Renal cortex interstitium (tissue), 15 donors: ENCODE data around the gene NXNL2. TPM values are rescaled to one million over a fixed set of nuclear protein-coding genes. Genes with fewer than 3 reads are reported as not detected.

ENCODE experiments used
- DNase-seq, 11 donors: peaks; one replicate each; pipeline ENCODE4 v3.0.0-alpha.2; 2013; ENCODE audit warnings: low read depth in 9 of 11, low spot score in 4 of 11; ENCODE audit errors: extremely low read depth in 1 of 11
- long read RNA-seq, 16 experiments: transcript quantifications; one replicate each; lab custom pipeline, GENCODE V29; 2026
- polyA plus RNA-seq, 3 donors: library from polyadenylated mRNA; unstranded; fragments of 120-200 nt; gene quantifications; one replicate each; pipeline ENCODE4 v1.2.1, GENCODE V29; 2013; ENCODE audit not compliant: insufficient read length in 3 of 3

NXNL2 gene
- polyA plus RNA-seq = 1 to 10 TPM; 2.0 to 4.0 (median 2.2) TPM
- long read RNA-seq, donor 1 = 0 reads
- long read RNA-seq, donor 2 = 0 reads
- long read RNA-seq, donor 3, partial matches to known transcripts = 0 of 1 reads
- long read RNA-seq, donor 3, other reads (novel, unspliced or antisense) = 0 of 1 reads
- long read RNA-seq, donor 4 = 0 reads
- long read RNA-seq, donor 5 = 0 reads
- long read RNA-seq, donor 6, partial matches to known transcripts = 0 of 1 reads
- long read RNA-seq, donor 6, other reads (novel, unspliced or antisense) = 0 of 1 reads
- long read RNA-seq, donor 7 = 0 reads
- long read RNA-seq, donor 8 = 0 reads
- long read RNA-seq, donor 9 = 0 reads
- long read RNA-seq, donor 10, partial matches to known transcripts = 0 of 1 reads
- long read RNA-seq, donor 10, other reads (novel, unspliced or antisense) = 0 of 1 reads
- long read RNA-seq, donor 11, partial matches to known transcripts = 0 of 1 reads
- long read RNA-seq, donor 11, other reads (novel, unspliced or antisense) = 0 of 1 reads
- long read RNA-seq, donor 12 = 0 reads
- long read RNA-seq, donor 13 = 0 reads
- long read RNA-seq, donor 14 = 0 reads
- long read RNA-seq, donor 15, partial matches to known transcripts = 0 of 1 reads
- long read RNA-seq, donor 15, other reads (novel, unspliced or antisense) = 0 of 1 reads
- long read RNA-seq, donor 16, partial matches to known transcripts = 0 of 1 reads
- long read RNA-seq, donor 16, other reads (novel, unspliced or antisense) = 0 of 1 reads

DNA sequence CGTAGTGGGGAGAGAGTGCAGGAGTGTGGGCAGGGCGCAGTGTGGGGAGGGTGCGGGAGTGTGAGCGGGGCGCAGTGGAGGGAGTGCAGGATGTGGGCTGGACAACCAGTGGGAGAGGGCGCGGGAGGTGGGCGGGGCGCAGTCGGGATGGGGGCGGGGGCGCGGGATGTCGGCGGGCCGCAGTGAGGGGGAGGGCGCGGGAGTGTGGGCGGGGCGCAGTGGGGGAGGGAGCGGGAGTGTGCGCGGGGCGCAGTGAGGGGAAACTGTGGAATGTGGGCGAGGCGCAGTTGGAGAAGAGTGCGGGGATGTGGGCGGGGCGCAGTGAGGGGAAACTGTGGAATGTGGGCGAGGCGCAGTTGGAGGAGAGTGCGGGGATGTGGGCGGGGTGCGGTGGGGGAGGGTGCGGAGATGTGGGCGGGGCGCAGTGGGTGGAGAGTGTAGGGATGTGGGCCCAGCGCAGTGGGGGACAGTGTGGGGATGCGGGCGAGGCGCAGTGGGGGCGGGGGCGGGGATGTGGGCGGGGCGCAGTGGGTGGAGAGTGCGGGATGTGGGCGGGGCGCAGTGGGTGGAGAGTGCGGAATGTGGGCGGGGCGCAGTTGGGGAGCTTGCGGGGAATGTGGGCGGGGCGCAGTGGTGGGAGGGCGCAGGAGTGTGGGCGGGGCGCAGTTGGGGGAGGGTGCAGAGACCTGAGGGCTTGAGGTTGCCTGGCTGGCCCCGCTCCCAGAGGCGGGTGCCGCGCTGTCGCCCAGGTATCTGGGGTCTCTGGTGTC, at the start of gene NXNL2:
Gene NXNL2, plus strand, starts transcription at position 723 of the 770 bp plus-strand sequence. CDS start 257 bp downstream, outside the sequence.
- peak in 5 of 11 donors; percentile 29 to 71 (median 54) for DNase-seq

DNA sequence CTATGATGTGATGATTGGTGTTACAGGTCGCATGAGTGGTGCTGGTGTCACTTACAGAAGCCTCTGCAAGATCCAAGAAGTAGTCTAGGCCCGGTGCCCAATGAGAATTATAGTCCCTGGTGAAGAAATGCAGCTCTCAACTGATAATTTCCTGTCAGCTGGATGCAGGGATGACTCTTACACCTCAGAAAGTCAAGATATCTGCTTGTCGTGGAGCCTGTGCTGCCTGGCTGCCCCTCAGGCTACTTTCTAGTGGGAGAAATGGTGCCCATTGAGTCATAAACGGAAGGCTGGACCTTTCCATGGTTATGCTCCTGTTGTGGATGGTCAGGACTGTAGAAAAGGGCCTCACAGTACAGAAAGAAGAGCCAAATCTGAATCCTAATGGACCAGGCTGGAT, 46.8 kb upstream of the NXNL2 start:
- DNase-seq = no peak

DNA sequence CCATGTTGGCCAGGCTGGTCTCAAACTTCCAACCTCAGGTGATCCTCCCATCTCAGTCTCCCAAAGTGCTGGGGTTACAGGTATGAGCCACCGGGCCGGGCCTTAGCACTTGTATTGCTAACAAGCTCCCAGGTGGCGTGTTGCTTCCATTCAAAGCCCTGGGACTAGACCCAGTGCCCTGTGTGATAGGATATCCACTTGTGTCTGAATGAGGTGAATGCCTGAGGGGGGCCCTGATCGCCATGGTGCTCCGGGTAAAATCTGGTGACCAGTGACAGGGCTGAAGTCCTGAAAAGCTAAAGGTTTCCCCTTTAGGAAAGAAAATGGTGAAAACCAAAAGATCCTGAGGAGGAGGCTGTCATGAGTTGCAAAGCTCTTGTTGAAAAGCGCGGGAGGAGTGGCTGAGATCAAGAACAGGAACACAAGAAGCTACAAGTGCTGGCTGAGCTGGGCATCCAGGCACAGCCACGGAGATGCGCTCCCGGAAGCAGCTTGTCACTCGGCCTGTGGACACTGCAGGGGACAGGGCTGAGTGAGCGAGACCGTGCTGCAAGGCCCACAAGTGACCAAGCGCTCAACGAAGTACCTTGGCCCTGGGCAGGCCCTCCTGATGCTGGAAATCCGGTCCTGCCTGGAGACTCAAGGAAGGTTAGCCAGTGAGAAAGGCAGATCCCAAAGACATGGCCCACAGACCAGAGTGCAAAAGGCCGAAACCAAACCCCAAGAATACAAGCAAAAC, 39.8 kb upstream of the NXNL2 start:
- no peak for DNase-seq

DNA sequence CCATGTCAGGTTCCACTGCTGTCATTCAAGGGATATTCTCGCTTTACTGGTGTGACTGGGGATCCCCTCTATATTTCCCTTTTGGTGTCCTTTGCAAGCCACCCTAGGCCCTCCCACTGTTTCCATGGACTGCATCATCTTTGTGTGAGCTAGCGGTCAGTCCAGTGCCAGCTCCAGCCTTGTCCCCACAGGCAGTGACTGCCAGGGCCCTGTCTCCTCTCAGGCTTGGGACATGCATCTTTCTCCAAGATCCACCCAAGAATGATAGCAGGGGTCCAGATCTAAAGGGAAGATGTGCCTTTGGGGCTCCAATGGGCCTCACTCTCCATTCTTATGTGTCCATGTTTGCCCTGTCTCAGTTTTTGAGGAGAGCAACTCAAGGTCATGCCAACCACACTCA, 37.8 kb upstream of the NXNL2 start:
- DNase-seq = no peak

DNA sequence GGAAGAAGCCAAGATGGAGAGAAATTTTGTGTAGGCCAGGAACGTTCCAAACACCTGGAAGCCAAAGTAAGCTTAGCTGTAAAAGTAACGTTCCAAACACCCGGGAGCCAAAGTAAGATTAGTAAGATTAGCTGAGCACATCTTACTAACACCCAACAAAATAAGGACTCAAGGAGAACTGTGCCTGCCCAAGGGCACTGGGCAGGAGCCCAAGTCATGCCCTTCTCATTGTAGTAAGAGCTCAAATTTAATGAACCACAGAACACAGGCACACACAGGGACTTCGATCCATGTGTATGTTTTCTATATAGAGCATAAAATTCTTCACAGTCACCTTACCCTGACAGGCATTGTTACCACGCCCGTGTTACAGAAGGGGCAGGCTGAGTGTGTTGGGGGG, 36.1 kb upstream of the NXNL2 start:
- no peak for DNase-seq

DNA sequence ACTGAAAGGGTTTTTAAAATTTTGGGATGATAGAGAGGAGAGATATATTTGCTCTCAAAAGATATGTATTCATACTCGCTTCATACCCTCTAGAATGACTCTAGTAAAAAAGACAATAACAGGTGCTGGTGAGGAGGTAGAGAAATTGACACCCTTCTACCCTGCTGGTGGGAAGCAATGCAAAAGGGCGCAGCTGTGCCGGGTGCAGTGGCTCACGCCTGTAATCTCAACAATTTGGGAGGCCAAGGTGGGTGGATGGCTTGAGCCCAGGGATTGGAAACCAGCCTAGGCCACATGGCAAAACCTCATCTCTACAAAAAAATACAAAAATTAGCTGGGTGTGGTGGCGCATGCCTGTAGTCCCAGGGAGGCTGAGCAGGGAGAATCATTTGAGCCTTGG, 33.9 kb upstream of the NXNL2 start:
- DNase-seq = no peak

DNA sequence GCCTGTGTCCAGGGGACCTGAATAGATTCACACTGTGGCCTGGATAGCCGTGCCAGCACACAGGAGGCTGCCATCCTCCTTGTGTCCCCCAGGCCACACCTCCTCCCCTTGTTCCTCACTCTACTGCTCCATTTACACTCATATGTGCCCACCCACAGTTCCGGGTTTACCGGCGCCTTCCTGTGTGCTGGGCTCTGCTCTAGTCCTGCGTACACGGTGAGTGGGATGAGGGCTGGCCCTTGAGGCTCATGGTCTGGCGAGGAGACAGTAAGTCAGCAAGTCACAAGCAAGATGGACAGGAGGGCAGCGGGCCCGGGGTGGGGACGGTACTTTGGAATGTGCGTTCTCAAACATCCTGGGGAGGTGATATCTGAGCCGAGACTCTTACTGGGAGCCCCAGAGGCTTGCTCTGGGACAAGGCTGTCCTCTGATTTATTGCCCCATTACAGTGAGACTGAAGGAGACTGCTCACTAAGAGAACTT, 32.4 kb upstream of the NXNL2 start:
- peak in 6 of 11 donors; percentile 16 to 42 (median 25) for DNase-seq

DNA sequence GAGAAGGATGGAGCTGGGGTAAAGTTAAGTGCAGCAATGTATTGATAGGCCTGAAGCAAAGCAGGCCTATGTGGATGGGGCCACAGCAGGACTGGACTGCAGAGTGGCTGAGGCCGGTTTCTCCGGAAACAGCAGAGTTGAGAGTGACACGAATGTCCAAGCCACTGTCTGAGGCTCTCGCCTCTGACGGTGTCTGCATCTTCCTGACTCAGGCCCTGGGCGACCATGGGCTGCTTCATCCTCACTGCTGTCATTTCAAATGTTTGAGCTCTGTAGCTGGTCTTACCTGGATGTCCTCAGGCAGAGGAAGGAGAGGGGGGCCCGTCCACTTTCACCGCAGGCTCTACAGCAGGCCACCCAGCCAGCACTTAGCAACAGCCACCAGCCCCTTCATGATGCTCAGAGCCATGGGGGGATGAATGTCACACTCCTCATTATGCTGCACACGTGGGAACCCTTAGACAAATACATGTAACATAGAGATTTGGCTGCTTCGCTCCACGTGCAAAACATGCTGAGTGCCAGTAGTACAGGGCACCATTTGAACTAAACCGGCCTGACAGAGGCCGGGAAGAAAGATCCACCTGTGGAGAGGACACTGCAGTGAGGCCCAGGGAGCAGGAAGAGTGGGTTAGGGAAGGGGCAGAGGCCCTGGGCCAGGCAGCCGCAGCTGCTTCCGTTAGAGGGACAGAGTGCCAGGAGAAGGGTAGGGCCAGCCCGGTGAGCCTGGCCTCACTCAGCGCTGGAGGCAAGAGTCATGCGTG, 31.7 kb upstream of the NXNL2 start:
- DNase-seq = no peak

DNA sequence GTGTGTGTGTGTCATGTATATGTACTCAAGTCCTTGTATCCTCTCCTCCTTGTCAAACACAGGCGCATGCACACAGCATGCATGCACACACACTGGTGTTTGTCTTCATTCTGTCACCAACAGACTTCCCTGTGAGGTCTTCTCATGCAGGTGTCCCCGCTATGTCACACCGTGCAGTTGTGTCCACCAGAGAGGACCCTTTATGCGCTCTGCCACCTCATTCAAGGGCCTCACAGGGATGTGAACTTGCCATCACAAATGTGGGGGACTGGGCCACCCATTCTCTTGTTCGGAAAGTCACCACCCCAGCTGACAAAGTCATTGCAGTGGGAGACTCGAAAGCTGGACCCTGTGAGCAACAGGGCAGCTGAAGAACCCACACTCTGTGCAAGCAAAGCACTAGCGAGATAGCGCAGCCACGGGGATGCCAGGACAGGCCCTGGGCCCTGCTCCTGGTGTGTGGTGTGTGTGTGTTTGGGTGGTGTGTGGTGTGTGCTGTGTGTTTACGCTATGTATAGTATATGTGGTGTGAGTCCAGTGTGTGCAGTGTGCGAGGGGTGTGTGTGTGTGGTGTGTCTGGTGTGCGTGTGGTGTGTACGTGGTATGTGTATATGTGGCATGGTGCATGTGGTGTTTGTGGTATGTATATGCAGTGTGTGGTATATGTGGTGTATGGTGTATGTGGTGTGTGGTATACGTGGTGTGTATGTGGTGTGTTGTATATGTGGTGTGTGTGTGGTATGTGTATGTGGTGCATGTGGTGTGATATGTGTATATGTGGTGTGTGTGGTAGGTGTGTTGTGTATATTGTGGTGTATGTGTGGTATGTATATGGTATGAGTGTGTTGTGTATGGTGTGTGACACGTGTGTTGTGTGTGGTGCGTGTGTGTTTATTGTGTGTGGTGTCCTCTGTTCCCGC, 30.9 kb upstream of the NXNL2 start:
- no peak for DNase-seq

DNA sequence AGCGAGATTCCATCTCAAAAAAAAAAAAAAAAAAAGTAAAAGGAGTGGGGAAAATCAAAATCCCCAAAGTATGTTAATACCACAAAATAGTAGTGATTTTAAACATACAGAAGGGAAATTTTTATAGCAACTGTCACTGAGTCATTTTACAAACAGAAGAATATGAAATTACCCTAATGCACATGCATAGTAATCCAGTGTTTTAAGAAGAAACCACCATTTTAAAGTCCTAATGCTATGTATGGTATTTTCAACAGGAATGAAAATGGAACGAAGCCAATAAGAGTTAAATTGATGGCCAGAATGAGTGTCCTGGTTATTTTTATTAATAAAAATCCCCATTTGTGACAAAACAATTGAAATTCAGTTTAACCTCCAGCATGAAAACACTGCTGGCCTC, 26.7 kb upstream of the NXNL2 start:
- no peak for DNase-seq

DNA sequence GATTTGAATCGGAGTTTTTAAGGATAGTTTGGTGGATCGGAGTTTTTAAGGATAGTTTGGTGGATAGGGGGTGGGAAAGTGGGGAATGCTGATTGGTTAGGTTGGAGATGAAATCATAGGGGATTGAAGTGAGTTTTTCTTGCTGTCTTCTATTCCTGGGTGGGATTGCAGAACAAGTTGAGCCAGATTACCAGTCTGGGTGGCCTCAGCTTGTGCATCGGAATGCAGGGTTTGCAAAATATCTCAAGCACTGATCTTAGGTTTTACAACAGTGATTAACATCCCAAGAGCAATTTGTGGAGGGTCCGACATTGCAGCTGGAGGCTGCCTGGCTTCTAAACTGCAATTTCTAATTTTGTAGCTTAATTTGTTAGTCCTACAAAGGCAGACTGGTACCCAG, 23.1 kb upstream of the NXNL2 start:
- no peak for DNase-seq

DNA sequence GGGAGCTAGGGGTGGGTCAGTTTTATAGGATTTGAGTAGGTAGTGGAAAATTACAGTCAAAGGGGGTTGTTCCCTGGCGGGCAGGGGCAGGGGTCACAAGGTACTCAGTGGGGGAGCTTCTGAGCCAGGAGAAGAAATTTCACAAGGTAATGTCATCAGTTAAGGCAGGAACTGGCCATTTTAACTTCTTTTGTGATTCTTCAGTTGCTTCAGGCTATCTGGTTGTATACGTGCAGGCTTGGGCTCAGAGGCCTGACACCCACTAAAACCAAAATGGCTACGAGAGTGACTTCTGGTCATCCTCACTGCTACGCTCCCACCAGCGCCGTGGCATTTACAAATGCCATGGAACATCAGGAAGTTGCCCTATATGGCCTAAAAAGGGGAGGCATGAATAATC, 20.7 kb upstream of the NXNL2 start:
- DNase-seq = no peak

DNA sequence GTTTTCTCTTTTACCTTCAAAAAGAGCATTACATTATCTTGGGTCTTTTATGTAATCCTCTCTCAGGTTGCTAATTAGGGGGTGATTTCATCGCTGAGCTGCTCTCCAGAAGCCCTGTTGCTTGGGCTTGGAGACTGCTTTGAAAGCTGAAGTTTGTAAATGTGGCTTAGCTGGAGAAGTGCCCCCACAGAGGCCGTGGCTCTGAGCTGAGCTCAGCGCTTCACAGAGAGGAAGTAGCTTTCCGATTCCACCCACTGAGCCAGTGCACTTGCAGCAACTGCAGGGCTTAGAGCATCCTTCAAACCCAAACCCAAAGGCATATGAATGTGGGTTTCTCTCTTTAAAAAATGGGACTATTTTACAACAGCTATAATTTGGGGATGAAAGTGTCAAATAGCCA, 13.7 kb upstream of the NXNL2 start:
- DNase-seq = no peak

DNA sequence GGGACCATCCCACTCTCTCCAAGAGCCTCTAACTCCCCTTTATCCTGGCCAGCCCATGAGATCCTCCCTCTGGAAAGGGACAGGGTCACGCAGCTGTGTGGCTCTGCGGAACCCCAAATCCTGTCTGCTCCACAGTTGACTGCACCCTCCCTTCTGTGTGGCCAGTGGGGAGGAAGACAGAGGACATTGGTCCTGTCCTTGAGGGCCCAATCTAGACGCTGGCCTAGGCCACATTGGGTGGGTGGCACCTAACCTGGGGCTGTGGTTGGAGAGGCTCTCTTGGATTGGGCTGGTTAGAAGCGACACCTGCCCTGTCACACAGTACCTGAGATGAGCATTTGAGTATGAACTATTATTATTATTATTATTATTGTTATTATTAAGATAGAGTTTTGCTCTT, 12.6 kb upstream of the NXNL2 start:
- DNase-seq = no peak

DNA sequence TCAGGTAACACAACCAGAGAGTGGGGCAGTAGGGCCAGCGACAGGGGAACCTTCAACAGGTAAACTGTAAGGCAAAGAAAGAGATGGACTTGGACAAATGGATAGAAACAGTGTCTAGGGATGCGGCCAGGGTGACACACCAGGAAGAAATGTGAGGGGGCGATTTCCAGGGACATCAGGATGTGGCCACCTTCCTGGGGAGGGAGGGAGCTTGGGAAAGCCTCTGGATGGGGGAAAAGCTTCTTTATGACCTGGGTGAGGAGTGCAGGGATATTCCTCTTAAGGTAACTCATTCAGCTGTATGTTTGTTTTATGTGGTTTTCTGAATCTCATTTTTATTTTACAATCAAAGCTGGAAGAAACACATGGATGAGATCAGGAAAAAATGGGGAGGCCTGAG, 11.9 kb upstream of the NXNL2 start:
- DNase-seq = no peak

DNA sequence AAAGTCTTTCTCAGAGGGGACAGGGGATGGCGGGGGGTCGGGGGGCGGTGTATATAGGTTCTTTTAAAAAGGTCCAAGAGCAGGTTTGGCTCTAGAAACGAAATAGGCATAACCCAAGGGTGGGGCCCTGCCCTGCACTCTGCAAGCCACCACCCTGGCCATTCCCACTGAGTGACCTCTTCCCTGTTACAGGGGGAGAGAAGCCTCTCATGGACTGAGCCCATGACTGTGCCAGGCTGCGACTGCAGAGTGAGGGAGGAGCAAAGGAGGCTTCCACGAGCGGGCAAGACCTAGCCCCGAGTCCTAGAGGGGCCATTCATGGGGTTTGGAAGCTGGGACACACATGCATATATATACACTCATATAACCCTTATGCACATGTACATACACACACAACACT, 10.1 kb upstream of the NXNL2 start:
- DNase-seq = no peak

DNA sequence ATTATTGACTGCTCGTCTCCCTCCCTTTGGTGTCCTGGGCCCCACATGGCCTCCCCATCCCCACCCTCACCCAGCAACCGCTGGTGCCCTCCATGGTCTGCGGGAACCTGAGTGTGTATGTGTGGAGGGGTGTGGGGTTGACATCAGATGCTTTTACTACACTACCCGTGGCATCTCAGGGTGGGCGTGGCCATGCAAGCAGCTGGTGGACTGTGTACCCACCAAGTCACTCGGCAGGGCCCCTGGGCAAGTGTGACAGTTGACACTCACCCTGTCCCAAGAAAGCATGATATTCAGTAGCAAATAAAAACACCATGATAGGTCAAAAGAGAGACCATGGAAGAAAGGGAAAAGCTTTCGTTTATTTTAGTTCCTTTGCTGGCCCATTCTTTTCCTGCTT, 7.4 kb upstream of the NXNL2 start:
- no peak for DNase-seq
